Embryonic facial prominence (tissue), 1 donor: ENCODE measurements around the gene GGNBP2.

Source experiments
- DNase-seq: peaks from one replicate; pipeline ENCODE4 v3.0.0-alpha.2; 2016; ENCODE audit errors: extremely low spot score

Gene GGNBP2

GRCh38 chr17:36514856-36515255, 29.9 kb upstream of the GGNBP2 start:
- DNase-seq = no peak

- DNase-seq = no peak
These were observed 28.9 kb upstream of the GGNBP2 start for GRCh38 chr17:36515837-36516236.

DNA sequence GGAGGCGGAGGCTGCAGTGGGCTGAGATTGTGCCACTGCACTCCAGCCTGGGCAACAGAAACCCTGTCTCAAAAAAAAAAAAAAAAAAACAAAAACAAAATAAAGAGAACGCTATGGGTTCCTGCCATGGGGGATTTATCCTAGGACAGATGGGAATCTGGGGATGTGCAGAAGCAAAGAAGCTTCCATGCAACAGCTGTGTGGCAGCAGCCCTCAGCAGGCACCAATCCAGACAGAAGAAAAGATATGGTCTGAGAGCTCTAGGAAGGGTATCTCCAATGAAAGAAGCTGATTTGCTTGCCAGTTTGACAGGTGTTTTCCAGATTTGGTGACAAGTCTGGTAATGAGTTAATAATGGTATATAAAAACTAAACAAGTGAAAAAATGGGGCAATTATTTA, 21.6 kb upstream of the GGNBP2 start:
- DNase-seq = no peak

DNA sequence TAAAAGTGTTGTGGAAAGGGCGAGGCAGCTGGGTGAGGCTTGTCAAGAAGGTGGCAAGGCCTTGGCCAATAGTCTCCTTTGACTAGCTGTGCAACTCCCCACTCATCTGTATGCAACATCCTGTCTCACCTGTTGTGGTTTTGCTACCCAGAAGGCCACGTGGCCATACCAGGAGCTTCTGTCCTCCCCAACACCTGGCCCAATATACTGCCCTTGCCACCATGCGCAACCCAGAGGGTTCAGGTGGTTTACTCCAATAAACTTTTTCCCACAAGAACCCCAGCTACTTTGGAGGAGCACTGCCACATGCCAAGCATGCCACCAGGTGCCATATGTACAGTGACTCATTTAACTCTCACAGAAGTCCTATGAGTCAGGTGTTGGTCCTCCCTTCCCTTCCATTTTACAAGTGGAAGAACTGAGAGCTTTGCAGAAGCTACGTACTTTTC, 20.3 kb upstream of the GGNBP2 start:
- no peak for DNase-seq

GRCh38 chr17:36525113-36525512, 19.6 kb upstream of the GGNBP2 start:
- DNase-seq = no peak

DNA sequence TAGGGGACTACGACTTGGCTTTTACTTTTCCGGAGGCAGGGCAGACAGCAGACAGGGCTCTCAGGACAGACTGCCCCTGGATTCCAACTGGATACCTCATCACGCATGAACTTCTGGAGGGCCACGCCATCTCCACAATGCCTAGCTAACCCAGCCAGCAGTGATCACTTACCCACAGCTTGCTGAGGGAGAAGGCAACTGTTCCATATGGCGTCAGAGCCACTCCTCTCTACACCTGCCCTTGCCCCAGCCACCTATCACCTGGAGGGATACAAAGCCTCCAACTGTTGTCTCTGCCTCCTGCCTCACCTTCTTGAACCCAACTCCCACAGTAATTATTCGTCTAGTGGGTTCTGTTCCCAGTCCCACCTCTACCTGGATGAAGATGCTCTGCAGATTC, 18.8 kb upstream of the GGNBP2 start:
- no peak for DNase-seq

DNA sequence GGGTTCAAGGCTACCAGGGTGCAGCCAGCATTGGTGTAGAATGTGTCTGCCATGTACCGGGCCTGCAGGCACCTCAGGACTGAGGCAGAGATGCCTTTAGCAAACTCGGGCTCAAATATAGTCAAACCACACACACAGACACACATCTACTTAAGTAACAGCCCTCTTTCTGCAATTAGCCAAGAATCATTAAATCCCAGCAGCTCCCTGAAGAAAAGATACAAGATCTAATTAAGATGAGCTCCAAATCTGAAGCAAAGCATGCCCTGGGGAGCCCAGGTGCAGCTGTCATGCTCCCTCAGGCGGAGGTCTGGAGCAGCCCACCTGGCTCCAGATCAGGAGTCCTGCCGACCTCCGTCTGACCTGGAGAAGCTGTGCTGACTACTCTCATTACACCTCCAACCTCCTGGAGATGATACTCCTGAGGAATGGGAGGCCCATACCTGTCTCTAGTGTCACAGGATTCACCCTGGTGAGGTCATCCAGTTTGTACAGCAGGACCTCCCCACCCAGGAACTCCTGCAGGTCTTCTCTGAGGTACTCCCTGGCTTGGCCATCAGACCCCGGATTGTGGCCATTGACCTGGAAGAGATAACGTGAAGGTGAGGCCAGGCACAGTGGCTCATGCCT, 17.0 kb upstream of the GGNBP2 start:
- no peak for DNase-seq

GRCh38 chr17:36529121-36529520, 15.6 kb upstream of the GGNBP2 start:
- no peak for DNase-seq

GRCh38 chr17:36532435-36532975, 12.2 kb upstream of the GGNBP2 start:
- DNase-seq = no peak

- DNase-seq = no peak
These were observed 10.5 kb upstream of the GGNBP2 start for GRCh38 chr17:36533935-36534839.

GRCh38 chr17:36534840-36535668, 9.7 kb upstream of the GGNBP2 start, which contains the start of the genes MYO19 and PIGW:
Gene MYO19 (minus strand): TSS chr17:36534868. CDS start chr17:36532538, 2,330 bp downstream.
Gene PIGW (plus strand): TSS chr17:36534987. CDS start chr17:36537102, 2,115 bp downstream.
- peak; percentile 73 for DNase-seq

GRCh38 chr17:36535669-36536081, 9.0 kb upstream of the GGNBP2 start:
- no peak for DNase-seq

- DNase-seq = no peak
These were observed 4.0 kb upstream of the GGNBP2 start for GRCh38 chr17:36540696-36541095.

- no peak for DNase-seq
These were observed 2.0 kb upstream of the GGNBP2 start for GRCh38 chr17:36542755-36543154.

DNA sequence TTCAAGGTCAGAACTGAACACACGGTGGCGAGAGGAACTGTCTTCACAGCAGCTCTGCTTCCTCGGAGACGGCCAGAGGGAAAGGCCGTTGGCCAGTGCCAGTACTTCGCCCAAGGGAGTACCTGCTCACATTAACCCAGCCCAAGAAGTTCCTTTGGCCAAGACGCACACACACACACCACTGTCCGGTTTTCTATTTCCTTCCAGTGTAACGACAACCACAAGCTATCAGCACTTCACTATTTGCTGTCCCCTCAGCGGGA, 744 bp upstream of the GGNBP2 start:
- DNase-seq = no peak

DNA sequence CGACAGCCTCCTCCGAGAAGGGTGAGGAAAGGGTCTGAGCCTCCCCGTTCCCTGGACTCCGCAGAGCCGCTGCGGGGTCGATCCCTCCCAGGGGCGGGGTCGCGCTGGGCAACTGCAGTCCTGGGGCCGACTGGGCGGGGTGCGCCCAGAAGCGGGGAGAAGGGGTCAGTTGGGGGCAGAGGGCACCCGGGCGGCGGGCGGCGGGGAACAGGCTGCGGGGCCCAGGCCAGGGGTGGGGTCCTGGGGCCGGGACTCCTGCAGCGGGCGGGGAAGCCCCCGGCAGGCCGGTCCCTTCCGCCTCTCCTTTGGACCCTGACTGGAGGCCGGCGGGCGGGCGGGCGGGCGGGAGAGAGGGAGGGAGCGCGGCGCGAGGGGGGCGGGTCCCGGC, 352 bp downstream of the GGNBP2 start:
- no peak for DNase-seq

GRCh38 chr17:36545465-36546417, 1.0 kb downstream of the GGNBP2 start:
- peak; percentile 94 for DNase-seq

DNA sequence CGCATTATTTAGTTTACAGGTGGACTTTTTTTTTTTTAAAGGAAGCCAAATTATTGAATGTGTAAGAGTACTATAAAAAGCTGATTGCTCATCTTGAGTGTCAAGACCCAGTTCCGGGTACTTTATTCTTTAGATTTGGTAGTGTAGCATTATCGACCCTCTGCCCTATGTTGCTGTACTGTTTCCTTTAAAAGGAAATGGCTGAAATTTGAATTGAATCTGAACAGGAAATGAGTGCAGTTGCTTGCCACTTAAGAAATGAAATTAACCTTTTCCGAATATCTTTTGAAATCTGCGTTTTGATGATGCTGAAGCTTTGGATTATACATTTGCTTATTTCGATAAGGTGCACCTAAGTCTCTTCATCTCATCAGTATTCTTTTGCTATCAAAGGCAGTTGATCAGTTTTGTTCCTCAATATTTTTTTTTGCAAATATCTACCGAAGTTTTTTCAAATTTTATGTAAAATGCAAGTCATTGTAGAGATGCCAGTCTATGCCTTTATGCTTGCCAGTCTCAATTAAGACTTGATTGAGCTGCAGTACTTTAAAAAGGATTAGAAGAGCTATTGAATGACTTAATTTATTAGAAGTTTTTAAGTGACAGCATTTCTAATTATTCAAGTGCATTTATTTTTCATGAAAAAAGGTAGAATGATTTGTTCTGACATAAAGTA, 1.8 kb downstream of the GGNBP2 start:
- DNase-seq = no peak

DNA sequence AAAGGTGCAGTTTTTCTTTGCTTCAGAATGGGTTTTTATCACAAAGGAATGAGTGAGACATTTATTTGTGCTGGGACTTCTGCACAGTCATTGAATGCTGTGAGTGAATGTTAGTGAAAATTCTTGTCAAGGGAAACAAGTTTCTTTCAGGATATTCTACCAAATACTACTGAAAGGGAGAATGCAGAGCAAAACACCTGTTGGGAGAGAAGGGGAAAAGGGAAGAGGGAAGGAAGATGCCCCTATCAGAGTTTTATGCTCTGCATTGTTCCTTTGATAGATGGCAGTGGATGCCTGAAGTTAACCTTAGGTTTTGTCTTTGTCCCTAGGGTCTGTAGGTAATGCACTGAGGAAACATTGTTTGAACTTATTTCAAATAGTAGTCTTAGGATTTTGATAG, 3.1 kb downstream of the GGNBP2 start:
- DNase-seq = no peak
